DLD1 (cell line): ENCODE measurements around the gene SRPK2.
"Not testable (repeated sequence)": the region's sequence is repeated elsewhere in the genome, so short reads cannot be mapped to it uniquely, and the experiment has no call there.

Experiments
- in situ Hi-C: cut with HindIII; loops from 2 replicates; pipeline ENCODE4 v1.10.0; 2017; ENCODE audit warnings: low sequenced_read_pairs

SRPK2 gene

GRCh38 chr7:105198223-105198622, 190.5 kb downstream of the SRPK2 start:
- in situ Hi-C loops: no loop called here

- in situ Hi-C loops: no loop called here
Measured at GRCh38 chr7:105196473-105196872, 192.2 kb downstream of the SRPK2 start.

GRCh38 chr7:105195891-105196290, 192.8 kb downstream of the SRPK2 start:
- in situ Hi-C loops: no loop called here

GRCh38 chr7:105194959-105195358, 193.8 kb downstream of the SRPK2 start:
- in situ Hi-C loops: not testable (repeated sequence)

GRCh38 chr7:105191331-105191730, 197.4 kb downstream of the SRPK2 start:
- in situ Hi-C loops: no loop called here

GRCh38 chr7:105189859-105190492, 198.7 kb downstream of the SRPK2 start:
- in situ Hi-C loops: no loop called here

GRCh38 chr7:105188201-105188600, 200.5 kb downstream of the SRPK2 start:
- in situ Hi-C loops: no loop called here

GRCh38 chr7:105187302-105188169, 201.2 kb downstream of the SRPK2 start:
- in situ Hi-C loops: no loop called here

- in situ Hi-C loops: no loop called here
Measured at GRCh38 chr7:105185290-105186010, 203.3 kb downstream of the SRPK2 start.

- in situ Hi-C loops: no loop called here
Measured at GRCh38 chr7:105180002-105180401, 208.7 kb downstream of the SRPK2 start.

- in situ Hi-C loops: no loop called here
Measured at GRCh38 chr7:105178928-105179541, 209.7 kb downstream of the SRPK2 start.

GRCh38 chr7:105178177-105178576, 210.5 kb downstream of the SRPK2 start:
- in situ Hi-C loops: no loop called here

- in situ Hi-C loops: no loop called here
Measured at GRCh38 chr7:105177026-105177425, 211.7 kb downstream of the SRPK2 start.

GRCh38 chr7:105173586-105173985, 215.1 kb downstream of the SRPK2 start:
- in situ Hi-C loops: no loop called here

GRCh38 chr7:105164751-105165150, 224.0 kb downstream of the SRPK2 start:
- in situ Hi-C loops: no loop called here

- in situ Hi-C loops: no loop called here
Measured at GRCh38 chr7:105163718-105164117, 225.0 kb downstream of the SRPK2 start.

GRCh38 chr7:105161366-105161765, 227.4 kb downstream of the SRPK2 start:
- in situ Hi-C loops: no loop called here

- in situ Hi-C loops: no loop called here
Measured at GRCh38 chr7:105157278-105157677, 231.4 kb downstream of the SRPK2 start.

GRCh38 chr7:105156731-105157130, 232.0 kb downstream of the SRPK2 start:
- in situ Hi-C loops: no loop called here

- in situ Hi-C loops: no loop called here
Measured at GRCh38 chr7:105154084-105154483, 234.6 kb downstream of the SRPK2 start.

- in situ Hi-C loops: no loop called here
Measured at GRCh38 chr7:105153531-105153930, 235.2 kb downstream of the SRPK2 start.
